GM18519 (cell line): Measurements from ENCODE around the gene OBSCN.

ENCODE experiments used
- ATAC-seq: cut with Tn5 transposase; IDR thresholded peaks from one replicate; pipeline ENCODE4 v1.9.1; 2021; ENCODE audit warnings: mild to moderate bottlenecking, moderate library complexity; ENCODE audit not compliant: unreplicated experiment, low FRiP score

Gene OBSCN

GRCh38 chr1:228423404-228424053 is 215.7 kb downstream of the OBSCN start:
- no peak for ATAC-seq

- ATAC-seq, result no peak
These were observed 217.1 kb downstream of the OBSCN start for GRCh38 chr1:228424685-228425660.

GRCh38 chr1:228426518-228427175 is 218.8 kb downstream of the OBSCN start:
- ATAC-seq, result no peak

GRCh38 chr1:228428412-228428811 is 220.6 kb downstream of the OBSCN start:
- ATAC-seq, result no peak
